NCI-H2029 treated with DMSO at 0.1 percent for 48 hours (cell line): ENCODE data around the gene UPK3A.

ENCODE experiments used
- DNase-seq: peaks from one replicate; lab custom pipeline; 2025; lab: John Stamatoyannopoulos, UW

Gene UPK3A

GRCh38 chr22:45284705-45285262 is at the start of gene UPK3A:
TSS of gene UPK3A (plus strand) at chr22:45284949. CDS start at chr22:45285014, 65 bp downstream.
- peak; percentile 18 for DNase-seq

GRCh38 chr22:45235101-45235777 is 49.5 kb upstream of the UPK3A start:
- DNase-seq = no peak

GRCh38 chr22:45235851-45236342 is 48.9 kb upstream of the UPK3A start:
- DNase-seq = no peak

- no peak for DNase-seq
Observed at GRCh38 chr22:45237065-45237990, 47.4 kb upstream of the UPK3A start.

GRCh38 chr22:45238076-45238956 is 46.4 kb upstream of the UPK3A start:
- no peak for DNase-seq

GRCh38 chr22:45238957-45239680 is 45.6 kb upstream of the UPK3A start:
- no peak for DNase-seq

- no peak for DNase-seq
Observed at GRCh38 chr22:45239681-45240051, 45.1 kb upstream of the UPK3A start.

GRCh38 chr22:45240104-45240809 is 44.5 kb upstream of the UPK3A start:
- DNase-seq = no peak

GRCh38 chr22:45240810-45241631 is 43.7 kb upstream of the UPK3A start, which contains the start of gene KIAA0930:
TSS of gene KIAA0930 (minus strand) at chr22:45240894. CDS start at chr22:45240703, 191 bp downstream.
- no peak for DNase-seq

- DNase-seq = peak; percentile 66
Observed at GRCh38 chr22:45242778-45243191, 42.0 kb upstream of the UPK3A start.

GRCh38 chr22:45244916-45245315 is 39.8 kb upstream of the UPK3A start:
- DNase-seq = no peak

- DNase-seq = no peak
Observed at GRCh38 chr22:45246060-45246985, 38.4 kb upstream of the UPK3A start.

GRCh38 chr22:45248832-45249561 is 35.8 kb upstream of the UPK3A start:
- DNase-seq = no peak

GRCh38 chr22:45251825-45252224 is 32.9 kb upstream of the UPK3A start:
- no peak for DNase-seq

GRCh38 chr22:45253039-45253641 is 31.6 kb upstream of the UPK3A start:
- DNase-seq = no peak

- no peak for DNase-seq
Observed at GRCh38 chr22:45254388-45254787, 30.4 kb upstream of the UPK3A start.

- DNase-seq = no peak
Observed at GRCh38 chr22:45254789-45255278, 29.9 kb upstream of the UPK3A start.
